Measurements from ENCODE around the gene TMEM52. TPM values are rescaled to one million over a fixed set of nuclear protein-coding genes. Genes with fewer than 3 reads are reported as not detected.

Gene TMEM52
- total RNA-seq, 2 donors from 2014 or later = 6.0 to 6.3 TPM

DNA sequence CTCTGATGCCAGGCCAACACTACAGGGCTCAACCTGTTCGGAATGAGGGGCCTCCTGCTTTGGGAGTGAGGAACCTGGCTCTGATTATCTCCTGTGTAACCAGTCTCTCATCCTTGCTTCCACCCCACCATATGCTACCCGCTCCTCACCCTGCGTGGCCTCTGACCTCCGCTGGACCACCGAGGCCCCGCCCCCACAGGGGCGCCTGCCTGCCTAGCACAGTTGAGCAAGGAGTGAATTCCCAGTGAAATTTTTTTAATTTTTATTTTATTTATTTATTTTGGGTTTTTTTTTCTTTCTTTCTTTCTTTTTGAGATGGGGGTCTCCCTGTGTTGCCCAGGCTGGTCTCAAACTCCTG, 26.3 kb downstream of the TMEM52 start:
- no peak overlapping the region for H3K27ac ChIP-seq (ENCODE audit: low read depth, low read length)
- no peak overlapping the region for H3K9ac ChIP-seq (ENCODE audit: extremely low read depth, low read length, poor library complexity, severe bottlenecking)
- H3K4me1 Mint-ChIP-seq = peaks cover 33% of the 10 kb centered on the region
- DNase-seq = no peak
- H3K9me3 ChIP-seq (ENCODE audit: control insufficient read depth, low read length) = no peaks in the 10 kb centered on the region
- peaks cover 9% of the 10 kb centered on the region for H3K4me1 ChIP-seq (ENCODE audit: control insufficient read depth, insufficient read depth, low read length)
- WGBS, 2 experiments (ENCODE audit: insufficient coverage in 1 of 2, insufficient read length in 1 of 2) = 67 to 97% methylated on average over 1 to 7 of the region's 7 CpGs
- peak overlapping the region; percentile 79 for H3K4me3 Mint-ChIP-seq
- no peak overlapping the region for H3K4me3 ChIP-seq (ENCODE audit: low read length)
- H3K27me3 ChIP-seq (ENCODE audit: control insufficient read depth, insufficient read depth, low read length, poor library complexity, severe bottlenecking) = no peaks in the 10 kb centered on the region
- TF ChIP-seq, protein P1, sequence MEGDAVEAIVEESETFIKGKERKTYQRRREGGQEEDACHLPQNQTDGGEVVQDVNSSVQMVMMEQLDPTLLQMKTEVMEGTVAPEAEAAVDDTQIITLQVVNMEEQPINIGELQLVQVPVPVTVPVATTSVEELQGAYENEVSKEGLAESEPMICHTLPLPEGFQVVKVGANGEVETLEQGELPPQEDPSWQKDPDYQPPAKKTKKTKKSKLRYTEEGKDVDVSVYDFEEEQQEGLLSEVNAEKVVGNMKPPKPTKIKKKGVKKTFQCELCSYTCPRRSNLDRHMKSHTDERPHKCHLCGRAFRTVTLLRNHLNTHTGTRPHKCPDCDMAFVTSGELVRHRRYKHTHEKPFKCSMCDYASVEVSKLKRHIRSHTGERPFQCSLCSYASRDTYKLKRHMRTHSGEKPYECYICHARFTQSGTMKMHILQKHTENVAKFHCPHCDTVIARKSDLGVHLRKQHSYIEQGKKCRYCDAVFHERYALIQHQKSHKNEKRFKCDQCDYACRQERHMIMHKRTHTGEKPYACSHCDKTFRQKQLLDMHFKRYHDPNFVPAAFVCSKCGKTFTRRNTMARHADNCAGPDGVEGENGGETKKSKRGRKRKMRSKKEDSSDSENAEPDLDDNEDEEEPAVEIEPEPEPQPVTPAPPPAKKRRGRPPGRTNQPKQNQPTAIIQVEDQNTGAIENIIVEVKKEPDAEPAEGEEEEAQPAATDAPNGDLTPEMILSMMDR (conservative IDR thresholded peaks at IDR 0.05) = no peak
- no peaks in the 10 kb centered on the region for H3K9me3 Mint-ChIP-seq
- no peak overlapping the region for H3K27ac Mint-ChIP-seq
- peaks cover 10% of the 10 kb centered on the region for H3K36me3 ChIP-seq (ENCODE audit: control insufficient read depth, insufficient read depth, low read length)
- peaks cover 7% of the 10 kb centered on the region for H3K36me3 Mint-ChIP-seq (ENCODE audit: low read depth)
- H3K27me3 Mint-ChIP-seq (ENCODE audit: insufficient read depth) = peaks cover 2% of the 10 kb centered on the region

DNA sequence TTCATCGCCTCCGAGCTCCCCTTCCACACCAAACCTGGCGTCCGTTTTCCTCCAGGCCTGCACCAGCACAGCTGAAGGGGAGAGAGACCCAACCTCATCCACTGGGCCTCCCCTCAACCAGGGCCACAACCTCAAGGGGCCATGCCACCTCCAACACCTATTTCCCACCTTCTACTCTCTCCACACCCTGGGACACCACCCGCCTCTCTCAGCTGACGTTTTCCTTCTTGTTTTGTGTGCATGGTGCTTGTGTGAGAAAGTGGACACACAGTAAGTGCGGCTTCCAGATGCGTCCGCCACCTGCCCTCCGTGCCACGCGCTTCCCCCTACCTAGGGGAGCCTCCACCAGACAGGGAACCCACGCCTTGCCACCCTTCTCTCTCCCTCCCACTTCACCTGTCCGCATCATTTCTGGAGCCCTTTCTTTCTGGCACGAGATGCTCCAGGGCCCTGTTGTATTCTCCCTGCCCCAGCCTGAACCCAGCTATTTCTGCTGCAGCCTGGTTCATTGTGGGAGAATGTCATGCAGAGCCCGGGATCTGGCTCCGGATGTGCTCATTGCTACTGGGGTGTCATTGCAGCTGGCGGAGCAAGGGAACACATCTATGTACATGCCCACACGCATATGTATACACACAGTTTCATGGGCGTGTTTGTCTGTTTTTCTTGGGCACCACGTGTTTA, 26.9 kb downstream of the TMEM52 start:
- DNase-seq = no peak
- Histone ChIP-seq H3K27me3 (ENCODE audit: control insufficient read depth, insufficient read depth, low read length, poor library complexity, severe bottlenecking) (no peaks in the 10 kb centered on the region), H3K36me3 (ENCODE audit: control insufficient read depth, insufficient read depth, low read length) (peaks cover 10% of the 10 kb centered on the region), H3K9ac (ENCODE audit: extremely low read depth, low read length, poor library complexity, severe bottlenecking) (no peak overlapping the region), H3K9me3 (ENCODE audit: control insufficient read depth, low read length) (no peaks in the 10 kb centered on the region), H3K4me1 (ENCODE audit: control insufficient read depth, insufficient read depth, low read length) (peaks cover 9% of the 10 kb centered on the region), H3K27ac (ENCODE audit: low read depth, low read length) (no peak overlapping the region), H3K4me3 (ENCODE audit: low read length) (peak overlapping the region; percentile 76)
- Mint-ChIP-seq H3K27ac (no peak overlapping the region), H3K4me1 (peaks cover 32% of the 10 kb centered on the region), H3K9me3 (no peaks in the 10 kb centered on the region), H3K36me3 (ENCODE audit: low read depth) (peaks cover 8% of the 10 kb centered on the region), H3K4me3 (peak overlapping the region; percentile 79), H3K27me3 (ENCODE audit: insufficient read depth) (peaks cover 2% of the 10 kb centered on the region)
- TF ChIP-seq, protein P1 (conservative IDR thresholded peaks at IDR 0.05) = no peak
- 93% methylated on average over 11 to 21 of the region's 21 CpGs for WGBS, 2 experiments (ENCODE audit: insufficient coverage in 1 of 2, insufficient read length in 1 of 2)

DNA sequence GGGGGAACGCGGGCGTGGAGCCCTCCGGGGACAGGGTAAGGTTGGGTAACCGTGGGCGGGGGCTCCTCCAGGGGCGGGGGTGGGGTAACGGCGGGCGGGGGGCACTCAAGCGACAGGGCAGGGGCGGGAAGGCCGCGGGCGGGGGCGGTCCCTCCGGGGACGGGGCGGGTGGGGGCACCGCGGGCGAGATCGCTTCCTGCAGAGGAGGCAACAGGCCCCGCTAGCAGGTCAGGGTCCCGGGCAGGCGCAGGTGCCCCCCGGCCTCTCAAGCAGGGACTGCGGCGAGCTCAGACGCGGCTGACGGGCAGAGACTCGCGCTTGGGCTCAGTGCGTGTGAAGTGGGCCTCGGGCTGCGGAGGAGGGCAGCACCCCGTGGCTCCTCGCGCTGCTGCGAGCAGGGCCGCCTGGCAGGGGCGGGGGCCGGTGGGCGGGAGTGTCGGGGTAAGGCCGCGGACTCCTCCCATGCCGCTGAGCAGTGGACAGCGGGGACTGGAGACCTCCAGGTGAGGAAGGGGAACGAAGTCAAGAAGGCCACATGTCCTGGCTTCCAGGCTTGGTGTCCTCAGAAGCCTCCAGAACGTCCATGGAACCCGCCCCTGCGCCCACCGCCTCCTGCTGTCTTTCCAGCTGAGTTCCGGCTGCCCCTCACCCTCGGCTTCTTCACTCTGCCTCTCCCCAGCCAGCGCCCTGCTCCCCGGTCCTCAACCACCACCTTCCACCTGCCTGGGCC, 27.6 kb downstream of the TMEM52 start:
- H3K4me1 Mint-ChIP-seq = peaks cover 31% of the 10 kb centered on the region

More for the DNA sequence above, 27.6 kb downstream of the TMEM52 start:
- H3K4me3 ChIP-seq (ENCODE audit: low read length) = peak overlapping the region; percentile 76
- DNase-seq = peak; percentile 84
- WGBS, 2 experiments (ENCODE audit: insufficient coverage in 1 of 2, insufficient read length in 1 of 2) = 8 to 28% methylated on average over 19 to 55 of the region's 59 CpGs
- TF ChIP-seq, protein P1 (conservative IDR thresholded peaks at IDR 0.05) = no peak
- H3K36me3 ChIP-seq (ENCODE audit: control insufficient read depth, insufficient read depth, low read length) = peaks cover 10% of the 10 kb centered on the region
- peaks cover 2% of the 10 kb centered on the region for H3K27me3 Mint-ChIP-seq (ENCODE audit: insufficient read depth)
- H3K27ac Mint-ChIP-seq = no peak overlapping the region
- H3K27ac ChIP-seq (ENCODE audit: low read depth, low read length) = no peak overlapping the region
- no peaks in the 10 kb centered on the region for H3K9me3 ChIP-seq (ENCODE audit: control insufficient read depth, low read length)
- H3K36me3 Mint-ChIP-seq (ENCODE audit: low read depth) = peaks cover 11% of the 10 kb centered on the region
- H3K27me3 ChIP-seq (ENCODE audit: control insufficient read depth, insufficient read depth, low read length, poor library complexity, severe bottlenecking) = no peaks in the 10 kb centered on the region
- peaks cover 9% of the 10 kb centered on the region for H3K4me1 ChIP-seq (ENCODE audit: control insufficient read depth, insufficient read depth, low read length)
- peak overlapping the region; percentile 79 for H3K4me3 Mint-ChIP-seq
- H3K9ac ChIP-seq (ENCODE audit: extremely low read depth, low read length, poor library complexity, severe bottlenecking) = no peak overlapping the region
- H3K9me3 Mint-ChIP-seq = no peaks in the 10 kb centered on the region
